Neural progenitor cell (in vitro differentiated cells): Measurements from ENCODE around the gene CCNK.

Experiments
- EZH2 ChIP-seq: fragments of 200-600 bp; sonication (generic); IDR thresholded peaks from 2 replicates; pipeline ENCODE4 v1.6.1; 2017; ENCODE audit warnings: antibody characterized with exemption, mild to moderate bottlenecking, moderate library complexity
- EZH2phosphoT487 ChIP-seq: fragments of 200-600 bp; sonication (generic); IDR thresholded peaks from 2 replicates; pipeline ENCODE4 v1.6.1; 2017; ENCODE audit warnings: antibody characterized with exemption
- TF ChIP-seq, protein P1 (sequence below): fragments of 200-600 bp; sonication (generic); IDR thresholded peaks from 2 replicates; pipeline ENCODE4 v1.5.1; 2017; ENCODE audit warnings: antibody characterized with exemption, mild to moderate bottlenecking

- TF ChIP-seq, protein P1, sequence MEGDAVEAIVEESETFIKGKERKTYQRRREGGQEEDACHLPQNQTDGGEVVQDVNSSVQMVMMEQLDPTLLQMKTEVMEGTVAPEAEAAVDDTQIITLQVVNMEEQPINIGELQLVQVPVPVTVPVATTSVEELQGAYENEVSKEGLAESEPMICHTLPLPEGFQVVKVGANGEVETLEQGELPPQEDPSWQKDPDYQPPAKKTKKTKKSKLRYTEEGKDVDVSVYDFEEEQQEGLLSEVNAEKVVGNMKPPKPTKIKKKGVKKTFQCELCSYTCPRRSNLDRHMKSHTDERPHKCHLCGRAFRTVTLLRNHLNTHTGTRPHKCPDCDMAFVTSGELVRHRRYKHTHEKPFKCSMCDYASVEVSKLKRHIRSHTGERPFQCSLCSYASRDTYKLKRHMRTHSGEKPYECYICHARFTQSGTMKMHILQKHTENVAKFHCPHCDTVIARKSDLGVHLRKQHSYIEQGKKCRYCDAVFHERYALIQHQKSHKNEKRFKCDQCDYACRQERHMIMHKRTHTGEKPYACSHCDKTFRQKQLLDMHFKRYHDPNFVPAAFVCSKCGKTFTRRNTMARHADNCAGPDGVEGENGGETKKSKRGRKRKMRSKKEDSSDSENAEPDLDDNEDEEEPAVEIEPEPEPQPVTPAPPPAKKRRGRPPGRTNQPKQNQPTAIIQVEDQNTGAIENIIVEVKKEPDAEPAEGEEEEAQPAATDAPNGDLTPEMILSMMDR, result no peak
- no peak for TF ChIP-seq EZH2
- TF ChIP-seq EZH2phosphoT487, result no peak
These were observed 67.8 kb downstream of the CCNK start for GRCh38 chr14:99548871-99549515.
